Ovary (tissue), 3 donors: ENCODE measurements around the gene PYGO1.

Experiments
- CTCF ChIP-seq, 3 donors: fragments of 450-650 bp in 2 of 3; fragments of 200-600 bp in 1 of 3; IDR thresholded peaks; one replicate each; pipeline versions ENCODE4 v1.5.1 to v1.8.0; 2016 to 2022; ENCODE audit warnings: antibody characterized with exemption in 3 of 3, mild to moderate bottlenecking in 1 of 3
- EP300 ChIP-seq: sonication (generic); formaldehyde crosslinking; IDR thresholded peaks from one replicate; pipeline ENCODE4 v1.6.1; 2017; ENCODE audit warnings: antibody characterized with exemption
- POLR2A ChIP-seq: fragments of 450-650 bp; IDR thresholded peaks from one replicate; pipeline ENCODE4 v1.6.1; 2017; ENCODE audit warnings: antibody characterized with exemption, mild to moderate bottlenecking, moderate library complexity
- donor health status: DM: no; HTN: no; CAD: no.

GRCh38 chr15:55535436-55535835 lies 52.7 kb downstream of the PYGO1 start:
- TF ChIP-seq CTCF (IDR thresholded peaks at IDR 0.05) (no peak), POLR2A (no peak), EP300 (no peak)
